GM18951 (cell line): ENCODE data around the gene NCAM2.

ENCODE experiments used
- POLR2A ChIP-seq: IDR thresholded peaks from 4 replicates; pipeline ENCODE4 v1.6.1; 2011; ENCODE audit warnings: mild to moderate bottlenecking; ENCODE audit not compliant: insufficient read length, insufficient read depth; ENCODE audit errors: extremely low read depth
- in situ Hi-C: fragments of 300-500 bp; cut with MboI; formaldehyde crosslinking; loops from one replicate; pipeline ENCODE4 v1.12.0; 2022; ENCODE audit warnings: low sequenced_read_pairs, mixed read lengths, inconsistent platforms; ENCODE audit not compliant: unreplicated experiment

The NCAM2 gene

DNA sequence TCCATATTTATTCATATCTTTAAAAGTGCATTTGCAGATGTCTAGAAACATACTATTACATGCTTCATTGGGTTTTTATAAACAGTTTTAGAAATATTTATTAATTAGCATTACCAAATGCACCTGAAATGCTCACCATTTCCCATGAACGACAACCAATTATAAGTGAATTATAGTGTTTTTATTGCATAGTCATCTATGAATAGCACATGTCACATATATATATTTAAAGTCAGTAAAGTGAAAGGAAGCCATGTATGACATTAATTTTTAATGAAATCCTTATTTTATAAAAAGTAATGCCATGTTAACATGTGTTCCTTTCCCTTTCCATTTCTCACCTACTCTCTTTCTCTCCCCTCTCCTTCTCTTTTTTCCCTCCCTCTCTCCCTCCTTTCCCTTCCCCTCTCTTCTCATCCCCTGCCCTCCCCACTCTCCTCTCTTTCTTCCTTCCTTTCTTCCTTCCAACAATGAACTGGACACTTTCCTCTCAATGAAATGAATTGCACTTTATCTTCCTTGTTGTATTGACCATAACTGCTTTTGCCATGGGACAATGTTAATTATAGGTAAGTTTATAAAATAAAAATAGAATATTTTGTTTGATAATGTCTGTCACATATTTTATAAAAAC lies 179.3 kb downstream of the NCAM2 start:
- in situ Hi-C loops: loop anchor here (10.0 kb wide), 1 partner anchor 1303 kb away; no protein-coding TSS in a partner anchor

DNA sequence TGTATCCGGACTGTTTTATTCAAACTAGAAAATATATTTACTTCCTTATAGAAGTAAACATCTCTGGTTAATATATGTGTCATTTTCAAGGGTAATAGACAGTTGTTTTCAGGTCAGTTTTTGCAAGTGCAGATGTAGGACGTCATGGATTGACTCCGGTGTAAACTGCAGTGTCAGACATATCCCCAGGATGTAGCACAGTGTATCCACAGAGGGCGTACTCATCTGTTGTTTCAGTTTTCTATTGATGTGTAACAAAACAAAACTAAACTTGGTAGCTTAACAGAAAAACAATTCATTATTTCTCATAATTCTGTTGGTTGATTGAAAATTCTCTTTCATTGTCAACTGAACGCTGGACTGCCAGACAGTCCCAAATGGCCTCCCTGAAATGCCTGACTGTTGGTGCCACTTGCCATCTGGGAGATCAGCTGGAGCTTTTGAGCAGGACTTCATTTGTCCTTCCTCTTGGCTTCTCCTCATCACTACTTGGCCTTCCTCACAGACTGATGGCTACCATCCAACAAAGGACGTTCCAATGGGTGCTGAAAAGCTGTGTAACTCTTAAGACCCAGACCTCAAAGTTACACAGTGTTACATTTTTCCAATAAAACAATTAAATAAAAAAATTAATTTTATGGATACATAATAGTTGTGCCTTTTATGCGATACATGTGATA lies 181.6 kb downstream of the NCAM2 start:
- TF ChIP-seq POLR2A: no peak
- in situ Hi-C loops: loop anchor here (10.0 kb wide), 1 partner anchor 1305 kb away; no protein-coding TSS in a partner anchor

More for the DNA sequence above, 179.3 kb downstream of the NCAM2 start:
- TF ChIP-seq POLR2A: no peak

DNA sequence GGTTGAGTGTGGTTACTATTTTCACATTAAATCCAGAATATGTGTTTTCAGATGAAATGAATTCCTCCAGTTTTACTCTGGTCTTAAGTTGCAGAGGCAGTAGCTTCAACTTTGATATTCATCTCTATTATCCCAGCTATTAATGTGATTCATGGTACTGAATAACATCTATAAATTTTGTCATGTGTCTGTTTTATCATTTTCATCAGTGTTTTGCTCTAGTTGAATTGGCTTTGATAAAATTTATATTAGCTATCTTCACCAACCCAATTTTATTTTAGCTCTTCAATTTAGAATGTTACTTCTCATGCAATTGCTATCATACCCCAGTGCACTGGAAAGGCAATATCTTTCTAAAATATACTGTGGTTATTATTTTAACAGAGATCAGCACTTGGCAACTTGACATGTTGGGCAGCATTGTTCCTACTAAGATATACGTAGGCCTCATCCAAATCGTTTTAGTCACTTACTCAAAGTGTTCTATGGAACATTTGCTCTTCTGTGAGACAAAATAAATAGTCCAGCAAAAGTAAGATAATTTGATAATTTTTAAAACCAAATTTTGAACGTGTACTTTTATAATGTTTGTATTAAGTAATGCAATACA lies 184.3 kb downstream of the NCAM2 start:
- TF ChIP-seq POLR2A: no peak
- in situ Hi-C loops: no loop called here

DNA sequence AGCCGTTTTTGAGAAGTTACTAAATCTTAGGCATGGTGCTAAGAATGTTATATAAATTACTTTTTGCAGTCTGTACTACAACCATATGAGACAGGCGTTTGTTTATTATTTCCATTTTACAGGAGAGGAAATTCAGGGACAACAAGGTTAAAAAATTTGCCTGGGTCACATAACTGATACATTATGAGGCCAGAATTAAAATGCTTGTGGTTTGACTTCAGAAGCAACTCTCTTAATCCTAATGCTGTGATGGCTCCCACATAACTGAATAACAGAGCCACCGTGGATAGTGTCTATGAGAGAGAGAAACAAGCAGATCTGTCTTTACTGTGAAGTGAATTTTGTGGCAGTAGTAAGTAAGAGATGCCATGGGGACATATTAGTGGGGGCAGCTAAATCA lies 184.9 kb downstream of the NCAM2 start:
- in situ Hi-C loops: no loop called here

DNA sequence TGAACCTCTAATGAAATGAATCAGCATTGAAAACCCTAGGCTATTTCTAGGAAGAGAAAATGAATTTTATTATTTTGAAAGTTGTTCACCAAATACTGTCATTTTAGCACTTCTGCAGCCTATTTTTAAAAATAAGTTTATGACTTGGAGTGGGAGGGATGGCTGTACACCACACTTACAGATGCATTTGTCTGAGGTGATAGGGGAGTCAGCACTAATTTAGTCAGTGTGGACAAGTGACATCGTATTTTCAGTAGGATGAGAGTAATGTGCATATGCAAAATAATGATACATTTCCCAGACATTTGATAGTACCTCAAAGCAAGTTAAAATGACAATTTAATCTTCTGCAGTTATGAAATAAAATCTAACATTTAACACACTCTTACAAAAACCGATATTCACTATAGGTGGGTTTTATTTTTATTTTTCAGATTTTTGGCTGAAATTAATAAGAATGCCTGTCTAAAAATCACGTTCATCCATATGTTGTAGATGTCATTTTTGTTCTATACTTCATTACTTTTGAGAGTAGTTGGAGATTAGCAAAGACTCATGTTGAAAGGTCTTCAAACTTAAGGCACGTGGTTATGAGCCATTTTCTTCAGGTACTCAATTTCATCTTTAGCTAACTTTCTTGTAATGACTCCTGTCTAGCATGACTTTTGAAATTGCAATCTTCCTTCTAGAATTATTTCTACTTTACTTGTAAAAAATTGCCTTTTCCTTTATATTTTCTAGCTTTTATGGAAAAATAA lies 186.7 kb downstream of the NCAM2 start:
- in situ Hi-C loops: no loop called here
- no peak for TF ChIP-seq POLR2A

More for the DNA sequence above, 184.9 kb downstream of the NCAM2 start:
- no peak for TF ChIP-seq POLR2A

DNA sequence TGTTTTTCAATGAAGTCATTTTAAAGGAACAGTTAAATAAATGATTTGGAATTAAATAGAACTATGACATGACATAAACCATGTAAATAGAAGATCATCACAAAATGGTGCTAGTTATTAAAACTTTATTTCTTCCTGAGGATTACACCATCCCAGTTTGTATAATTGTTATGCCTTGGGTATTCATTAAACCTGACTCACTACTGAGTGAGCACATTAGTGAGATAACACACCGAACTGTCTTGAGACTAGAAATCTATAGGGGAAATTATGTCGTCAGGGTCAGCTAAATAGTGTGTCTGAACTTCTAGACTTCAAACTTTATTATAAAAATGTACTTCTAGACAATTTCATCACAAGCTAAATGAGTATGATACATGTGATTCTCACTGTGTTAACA lies 189.4 kb downstream of the NCAM2 start:
- TF ChIP-seq POLR2A: no peak
- in situ Hi-C loops: no loop called here

DNA sequence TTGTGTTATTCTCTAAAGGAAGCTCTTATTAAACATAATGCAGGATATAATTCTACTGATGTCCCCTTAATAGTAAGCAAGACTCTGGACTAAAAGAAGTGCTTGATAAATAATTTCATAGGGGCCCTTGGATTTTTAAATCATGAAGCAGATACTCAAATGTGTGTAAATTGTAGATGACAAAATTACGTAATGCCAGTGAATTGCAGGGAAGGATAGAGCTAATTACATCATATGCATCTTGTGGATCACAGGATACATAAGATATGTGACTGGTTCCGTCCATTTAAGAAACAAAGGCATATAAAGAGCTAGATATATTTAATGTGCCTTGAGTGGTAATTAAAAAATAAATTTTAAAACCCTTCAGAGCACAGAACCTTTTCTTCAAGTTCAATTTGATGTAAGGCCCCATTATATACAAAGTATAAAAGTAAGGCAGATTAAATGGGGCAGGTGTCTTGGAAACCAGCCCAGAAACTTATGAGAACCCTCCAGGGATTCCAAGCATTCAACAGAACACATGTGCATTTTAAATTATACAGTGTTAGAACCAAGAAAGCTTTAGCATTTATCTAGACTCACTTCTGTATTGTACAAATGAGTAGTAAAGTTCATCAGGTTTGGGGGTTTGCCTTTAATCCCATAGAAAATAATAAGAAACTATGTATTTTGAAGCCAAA lies 190.4 kb downstream of the NCAM2 start:
- TF ChIP-seq POLR2A: no peak
- in situ Hi-C loops: no loop called here

DNA sequence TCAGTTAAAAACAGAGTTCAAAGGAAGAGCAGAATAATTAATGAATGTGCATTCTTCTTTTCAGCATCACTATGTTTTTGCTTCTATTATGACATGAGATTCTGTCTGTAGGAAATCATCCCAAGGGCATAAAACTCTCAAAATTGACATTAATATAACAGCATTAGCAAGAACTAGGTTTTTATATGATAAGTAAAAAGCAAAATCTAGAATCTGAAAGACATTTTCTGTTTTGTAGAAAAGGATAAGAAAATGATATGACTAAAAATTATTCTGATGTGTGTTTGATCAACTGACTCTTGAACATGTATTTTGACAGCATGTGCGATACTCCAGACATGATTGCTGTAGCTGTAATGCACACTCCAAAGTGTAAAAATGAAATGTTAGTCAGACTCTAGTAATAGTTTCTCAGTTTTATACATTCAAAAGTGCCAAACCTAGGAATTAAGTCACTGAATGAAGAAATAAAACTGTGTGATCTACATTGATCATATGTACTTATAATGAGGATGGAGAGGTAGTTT lies 197.3 kb downstream of the NCAM2 start:
- in situ Hi-C loops: no loop called here
- no peak for TF ChIP-seq POLR2A

DNA sequence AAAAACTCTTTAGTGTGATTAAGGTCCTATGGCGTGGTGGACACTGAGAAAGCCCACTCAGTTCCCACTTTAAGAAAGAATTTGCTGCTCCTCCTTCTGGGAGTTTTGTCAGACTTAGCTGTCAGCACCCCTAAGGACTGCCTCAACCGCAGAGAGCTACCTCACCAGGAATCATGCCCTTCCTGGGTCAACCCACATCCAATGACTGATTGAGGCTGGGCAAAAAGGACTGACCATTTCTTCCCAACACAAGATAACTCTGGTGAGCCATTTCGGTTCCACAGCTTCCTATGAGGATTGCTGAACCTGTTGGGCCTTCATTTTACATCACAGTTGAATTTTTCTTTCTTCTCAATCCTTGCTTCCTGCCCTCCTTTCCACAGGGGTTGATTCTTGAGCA lies 197.9 kb downstream of the NCAM2 start:
- in situ Hi-C loops: no loop called here
- no peak for TF ChIP-seq POLR2A

DNA sequence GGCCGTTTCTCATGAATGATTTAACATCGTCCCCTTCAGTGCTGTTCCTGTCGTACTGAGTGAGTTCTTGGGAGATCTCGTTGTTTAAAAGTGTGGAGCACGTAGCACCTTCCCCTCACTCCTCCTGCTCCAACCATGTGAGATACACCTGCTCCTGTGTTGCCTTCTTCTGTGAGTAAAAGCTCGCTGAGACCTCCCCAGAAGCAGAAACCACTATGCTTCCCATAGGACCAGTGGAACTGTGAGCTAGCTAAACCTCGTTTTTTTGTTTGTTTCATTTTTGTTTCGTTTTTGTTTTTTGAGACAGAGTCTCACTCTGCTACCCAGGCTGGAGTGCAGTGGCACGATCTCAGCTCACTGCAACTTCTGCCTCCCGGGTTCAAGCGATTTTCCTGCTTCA lies 198.6 kb downstream of the NCAM2 start:
- in situ Hi-C loops: no loop called here
- no peak for TF ChIP-seq POLR2A

DNA sequence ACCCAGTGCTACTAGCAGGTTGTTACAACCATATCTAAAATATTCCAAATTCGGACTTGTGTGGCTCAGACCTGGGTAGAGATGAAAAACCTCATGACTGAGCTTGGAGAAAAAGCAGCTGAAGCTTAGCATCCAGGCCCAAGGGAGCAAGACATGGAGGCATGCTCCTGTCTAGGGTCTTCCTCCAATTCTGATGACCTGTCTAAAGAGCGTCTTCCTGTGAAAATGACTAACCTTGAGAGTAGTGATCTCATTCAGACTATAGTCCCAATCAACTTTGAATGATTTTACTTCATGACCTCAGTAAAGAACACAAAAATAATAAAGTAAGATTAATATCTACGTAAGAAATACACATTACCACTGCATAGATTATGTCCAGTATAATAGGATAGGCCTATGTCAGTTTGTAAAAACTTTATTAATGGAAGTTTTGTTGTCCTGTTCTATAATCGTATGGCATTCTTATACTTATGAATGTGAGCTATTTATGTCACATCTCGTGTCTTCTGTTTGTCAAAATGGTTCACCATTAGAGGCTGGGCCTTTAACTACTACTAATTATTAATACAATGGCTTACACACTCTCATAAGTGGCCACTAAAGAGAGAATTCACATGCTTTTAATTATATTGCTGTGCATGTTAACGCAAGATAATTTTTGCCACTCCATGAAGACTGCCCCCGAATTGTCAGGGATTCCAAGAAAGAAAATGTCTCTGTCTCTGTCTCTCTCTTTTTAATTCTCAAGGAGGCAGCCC lies 201.3 kb downstream of the NCAM2 start:
- no peak for TF ChIP-seq POLR2A
- in situ Hi-C loops: no loop called here
